Activated naive CD4-positive, alpha-beta T cell treated with anti-CD3 and anti-CD28 coated beads for 36 hours (primary cell): ENCODE measurements around the gene TTLL13. TPM values are rescaled to one million over a fixed set of nuclear protein-coding genes. Genes with fewer than 3 reads are reported as not detected.
"Not testable (repeated sequence)": the region's sequence is repeated elsewhere in the genome, so short reads cannot be mapped to it uniquely, and the experiment has no call there.

ENCODE experiments used
- CTCF ChIA-PET: fragments of 350-600 bp; sonication (Branson Sonifier 250); formaldehyde crosslinking; loops from one replicate; lab custom pipeline; 2021; ENCODE audit warnings: antibody characterized with exemption; lab: Charles Lee
- DNase-seq: peaks from one replicate; pipeline ENCODE4 v3.0.0-alpha.2; 2020
- H3K27ac Mint-ChIP-seq: one replicate; pipeline ENCODE4 v1.8.0; 2021; ENCODE audit warnings: mild to moderate bottlenecking, mixed read lengths
- H3K27me3 Mint-ChIP-seq: one replicate; pipeline ENCODE4 v1.8.0; 2021; ENCODE audit warnings: low read depth, mixed read lengths
- H3K36me3 Mint-ChIP-seq: one replicate; pipeline ENCODE4 v1.8.0; 2021; ENCODE audit warnings: low read depth, mixed read lengths
- H3K4me1 Mint-ChIP-seq: one replicate; pipeline ENCODE4 v1.8.0; 2021; ENCODE audit warnings: low read depth, mixed read lengths
- H3K4me3 Mint-ChIP-seq: one replicate; pipeline ENCODE4 v1.8.0; 2021; ENCODE audit warnings: mild to moderate bottlenecking, moderate library complexity, mixed read lengths
- H3K9me3 Mint-ChIP-seq: one replicate; pipeline ENCODE4 v1.8.0; 2021; ENCODE audit warnings: mixed read lengths
- intact Hi-C: fragments of 100-400 bp; cut with micrococcal nuclease; formaldehyde crosslinking; loops from one replicate; pipeline ENCODE4 v1.15.1; 2023
- total RNA-seq, 2 experiments: library from RNA; stranded (reverse); gene quantifications; one replicate each; pipeline ENCODE4 v1.2.3, GENCODE V29; 2021

The TTLL13 gene
- total RNA-seq, 2 experiments from 2014 or later = 0.15 to 0.26 TPM

- CTCF ChIA-PET = interaction anchor here (0.6 to 1.6 kb wide), 2 partner anchors 57 to 427 kb away, joined by 3 to 4 read pairs; no protein-coding TSS in a partner anchor
Measured at GRCh38 chr15:90243943-90244639, 5.3 kb upstream of the TTLL13 start.

GRCh38 chr15:90248789-90249202 lies 560 bp upstream of the TTLL13 start:
- H3K4me3 Mint-ChIP-seq = peak overlapping the region; percentile 62
- DNase-seq = no peak
- H3K27me3 Mint-ChIP-seq = no peaks in the 10 kb centered on the region
- H3K36me3 Mint-ChIP-seq = no peaks in the 10 kb centered on the region
- CTCF ChIA-PET = interaction anchor here (0.6 to 1.4 kb wide), 3 partner anchors 12 to 217 kb away, joined by 3 to 4 read pairs (median 4); no protein-coding TSS in a partner anchor
- intact Hi-C loops = loop anchor here (2.0 kb wide), 1 partner anchor 16 kb away; the partner anchor contains the start of gene NGRN
- no peak overlapping the region for H3K27ac Mint-ChIP-seq
- H3K4me1 Mint-ChIP-seq = peaks cover 14% of the 10 kb centered on the region
- no peaks in the 10 kb centered on the region for H3K9me3 Mint-ChIP-seq

More at GRCh38 chr15:90243943-90244639, 5.3 kb upstream of the TTLL13 start:
- no peaks in the 10 kb centered on the region for H3K9me3 Mint-ChIP-seq
- no peak for DNase-seq
- no peaks in the 10 kb centered on the region for H3K27me3 Mint-ChIP-seq
- intact Hi-C loops = no loop called here
- H3K27ac Mint-ChIP-seq = no peak overlapping the region
- H3K4me1 Mint-ChIP-seq = peaks cover 9% of the 10 kb centered on the region
- no peak overlapping the region for H3K4me3 Mint-ChIP-seq
- H3K36me3 Mint-ChIP-seq = peaks cover 4% of the 10 kb centered on the region

GRCh38 chr15:90257776-90258175 lies 8.4 kb downstream of the TTLL13 start:
- no peak overlapping the region for H3K4me3 Mint-ChIP-seq
- H3K9me3 Mint-ChIP-seq = no peaks in the 10 kb centered on the region
- H3K4me1 Mint-ChIP-seq = no peaks in the 10 kb centered on the region
- intact Hi-C loops = no loop called here
- no peak overlapping the region for H3K27ac Mint-ChIP-seq
- no peaks in the 10 kb centered on the region for H3K27me3 Mint-ChIP-seq
- CTCF ChIA-PET = interaction anchor here (1.2 kb wide), 1 partner anchor 44 kb away, joined by 3 read pairs; no protein-coding TSS in a partner anchor
- DNase-seq = no peak
- H3K36me3 Mint-ChIP-seq = no peaks in the 10 kb centered on the region

- H3K27ac Mint-ChIP-seq = no peak overlapping the region
- no peak overlapping the region for H3K4me3 Mint-ChIP-seq
- H3K4me1 Mint-ChIP-seq = peaks cover 4% of the 10 kb centered on the region
- intact Hi-C loops = no loop called here
- H3K9me3 Mint-ChIP-seq = no peaks in the 10 kb centered on the region
- CTCF ChIA-PET = interaction anchor here (0.9 kb wide), 1 partner anchor 42 kb away, joined by 5 read pairs; no protein-coding TSS in a partner anchor
- DNase-seq = no peak
- H3K27me3 Mint-ChIP-seq = no peaks in the 10 kb centered on the region
- H3K36me3 Mint-ChIP-seq = no peaks in the 10 kb centered on the region
Measured at GRCh38 chr15:90259524-90259923, 10.2 kb downstream of the TTLL13 start.

GRCh38 chr15:90260731-90261130 lies 11.4 kb downstream of the TTLL13 start:
- CTCF ChIA-PET = interaction anchor here (0.7 kb wide), 1 partner anchor 270 kb away, joined by 6 read pairs; no protein-coding TSS in a partner anchor
- H3K27ac Mint-ChIP-seq, H3K4me3 Mint-ChIP-seq, H3K4me1 Mint-ChIP-seq, DNase-seq, H3K9me3 Mint-ChIP-seq, H3K27me3 Mint-ChIP-seq, H3K36me3 Mint-ChIP-seq: not testable (repeated sequence)
- intact Hi-C loops = loop anchor here (10.0 kb wide), 1 partner anchor 366 kb away; the partner anchor contains the start of gene AP3S2

GRCh38 chr15:90261811-90262210 lies 12.5 kb downstream of the TTLL13 start:
- no peaks in the 10 kb centered on the region for H3K27me3 Mint-ChIP-seq
- no peak overlapping the region for H3K4me3 Mint-ChIP-seq
- no peak for DNase-seq
- H3K9me3 Mint-ChIP-seq = no peaks in the 10 kb centered on the region
- CTCF ChIA-PET = no interaction called here
- peaks cover 8% of the 10 kb centered on the region for H3K4me1 Mint-ChIP-seq
- no peak overlapping the region for H3K27ac Mint-ChIP-seq
- intact Hi-C loops = loop anchor here (10.0 kb wide), 1 partner anchor 367 kb away; the partner anchor contains the start of gene AP3S2
- peaks cover 8% of the 10 kb centered on the region for H3K36me3 Mint-ChIP-seq

GRCh38 chr15:90262426-90262825 lies 13.1 kb downstream of the TTLL13 start:
- Mint-ChIP-seq H3K27ac (no peak overlapping the region), H3K9me3 (no peaks in the 10 kb centered on the region), H3K4me1 (peaks cover 13% of the 10 kb centered on the region), H3K36me3 (peaks cover 10% of the 10 kb centered on the region), H3K4me3 (no peak overlapping the region), H3K27me3 (no peaks in the 10 kb centered on the region)
- CTCF ChIA-PET = interaction anchor here (0.6 kb wide), 2 partner anchors 253 to 387 kb away, joined by 3 read pairs; no protein-coding TSS in a partner anchor
- intact Hi-C loops = loop anchor here (10.0 kb wide), 1 partner anchor 368 kb away; the partner anchor contains the start of gene AP3S2
- no peak for DNase-seq

- Mint-ChIP-seq H3K27ac (peak overlapping the region; percentile 96), H3K4me3 (peak overlapping the region; percentile 83), H3K27me3 (no peaks in the 10 kb centered on the region), H3K4me1 (peaks cover 28% of the 10 kb centered on the region), H3K36me3 (peaks cover 20% of the 10 kb centered on the region), H3K9me3 (no peaks in the 10 kb centered on the region)
- peak; percentile 57 for DNase-seq
- intact Hi-C loops = loop anchor here (1.0 to 10.0 kb wide), 5 partner anchors 16 to 370 kb away; partner anchors contain the start of genes AP3S2, GDPGP1, TTLL13 and ZNF710
- CTCF ChIA-PET = no interaction called here
Measured at GRCh38 chr15:90264671-90265070, 15.3 kb downstream of the TTLL13 start.

- DNase-seq = peak; percentile 95
- Mint-ChIP-seq H3K9me3 (no peaks in the 10 kb centered on the region), H3K4me1 (peaks cover 34% of the 10 kb centered on the region), H3K27ac (peak within 1 kb of the TSS; percentile 96), H3K4me3 (peak within 1 kb of the TSS; percentile 83), H3K27me3 (no peaks in the 10 kb centered on the region), H3K36me3 (peaks cover 23% of the 10 kb centered on the region)
- CTCF ChIA-PET = no interaction called here
- intact Hi-C loops = loop anchor here (1.0 to 10.0 kb wide), 5 partner anchors 17 to 371 kb away; partner anchors contain the start of genes AP3S2, GDPGP1, TTLL13 and ZNF710
Measured at GRCh38 chr15:90265271-90266060, 16.1 kb downstream of the TTLL13 start, which contains the start of gene NGRN. Gene NGRN, plus strand, starts transcription at chr15:90265672. Its CDS starts 41 bp downstream, at chr15:90265713.

GRCh38 chr15:90266061-90266431 lies 16.7 kb downstream of the TTLL13 start:
- peaks cover 39% of the 10 kb centered on the region for H3K4me1 Mint-ChIP-seq
- peaks cover 23% of the 10 kb centered on the region for H3K36me3 Mint-ChIP-seq
- CTCF ChIA-PET = no interaction called here
- intact Hi-C loops = loop anchor here (5.0 to 10.0 kb wide), 2 partner anchors 264 to 371 kb away; partner anchors contain the start of genes AP3S2 and ZNF710
- DNase-seq = peak; percentile 73
- no peaks in the 10 kb centered on the region for H3K27me3 Mint-ChIP-seq
- peak overlapping the region; percentile 96 for H3K27ac Mint-ChIP-seq
- H3K9me3 Mint-ChIP-seq = no peaks in the 10 kb centered on the region
- peak overlapping the region; percentile 83 for H3K4me3 Mint-ChIP-seq

- DNase-seq = peak; percentile 52
- CTCF ChIA-PET = interaction anchor here (0.7 kb wide), 1 partner anchor 65 kb away, joined by 3 read pairs; the partner anchor contains the start of gene SEMA4B
- Mint-ChIP-seq H3K27me3 (no peaks in the 10 kb centered on the region), H3K36me3 (peaks cover 24% of the 10 kb centered on the region), H3K4me3 (peak overlapping the region; percentile 83), H3K27ac (peak overlapping the region; percentile 96), H3K4me1 (peaks cover 43% of the 10 kb centered on the region), H3K9me3 (no peaks in the 10 kb centered on the region)
- intact Hi-C loops = loop anchor here (5.0 to 10.0 kb wide), 2 partner anchors 264 to 372 kb away; partner anchors contain the start of genes AP3S2 and ZNF710
Measured at GRCh38 chr15:90266485-90266884, 17.1 kb downstream of the TTLL13 start.
